HEK293T (cell line): ENCODE results near the gene EME1.
A peak's percentile ranks its signal among the peaks of the same experiment; 100 is the strongest.
"Not testable (repeated sequence)": the region's sequence is repeated elsewhere in the genome, so short reads cannot be mapped to it uniquely, and the experiment has no call there.

ENCODE experiments used
- CTCF ChIA-PET: fragments of 350-600 bp; formaldehyde crosslinking; extraction: SDS; loops from one replicate; lab custom pipeline; 2021; ENCODE audit warnings: antibody characterized with exemption, inconsistent platforms; lab: Yijun Ruan, JAX
- POLR2A ChIA-PET: fragments of 350-600 bp; formaldehyde crosslinking; extraction: SDS; loops from one replicate; lab custom pipeline; 2020; ENCODE audit warnings: antibody characterized with exemption, inconsistent platforms; lab: Yijun Ruan, JAX
- DNase-seq: peaks from one replicate; pipeline ENCODE4 v3.0.0; 2012; ENCODE audit warnings: mixed read lengths; ENCODE audit errors: extremely low spot score
- ELF4 ChIP-seq: fragments of 450-650 bp; IDR thresholded peaks from 2 replicates; pipeline ENCODE4 v1.6.1; 2017; ENCODE audit warnings: antibody characterized with exemption
- FOXA1 ChIP-seq: fragments of 450-650 bp; IDR thresholded peaks from 2 replicates; pipeline ENCODE4 v1.6.1; 2016; ENCODE audit warnings: mild to moderate bottlenecking
- FOXK2 ChIP-seq: fragments of 450-650 bp; IDR thresholded peaks from 2 replicates; pipeline ENCODE4 v1.6.1; 2016; ENCODE audit warnings: mild to moderate bottlenecking
- FOXM1 ChIP-seq: fragments of 450-650 bp; IDR thresholded peaks from 2 replicates; pipeline ENCODE4 v1.6.1; 2017; ENCODE audit warnings: mild to moderate bottlenecking, borderline replicate concordance
- HDGF ChIP-seq: fragments of 450-650 bp; IDR thresholded peaks from 2 replicates; pipeline ENCODE4 v1.6.1; 2017; ENCODE audit warnings: antibody characterized with exemption, borderline replicate concordance
- L3MBTL2 ChIP-seq: fragments of 450-650 bp; conservative IDR thresholded peaks from 2 replicates; pipeline ENCODE4 v1.6.1; 2016; ENCODE audit warnings: mild to moderate bottlenecking
- LEF1 ChIP-seq: fragments of 450-650 bp; IDR thresholded peaks from 2 replicates; pipeline ENCODE4 v1.6.1; 2017; ENCODE audit warnings: mild to moderate bottlenecking, borderline replicate concordance
- NFRKB ChIP-seq: fragments of 450-650 bp; IDR thresholded peaks from 2 replicates; pipeline ENCODE4 v1.6.1; 2016; ENCODE audit warnings: mild to moderate bottlenecking, moderate library complexity
- PKNOX1 ChIP-seq: fragments of 450-650 bp; IDR thresholded peaks from 2 replicates; pipeline ENCODE4 v1.6.1; 2016
- SP1 ChIP-seq: fragments of 450-650 bp; IDR thresholded peaks from 2 replicates; pipeline ENCODE4 v1.6.1; 2017
- TARDBP ChIP-seq: fragments of 450-650 bp; IDR thresholded peaks from 2 replicates; pipeline ENCODE4 v1.6.1; 2016
- ZNF384 ChIP-seq: fragments of 450-650 bp; IDR thresholded peaks from 2 replicates; pipeline ENCODE4 v1.6.1; 2016

Gene EME1

GRCh38 chr17:50426814-50427787 lies 54.1 kb downstream of the EME1 start:
- CTCF ChIA-PET: interaction anchor here (1.5 to 1.9 kb wide), 3 partner anchors 25 to 65 kb away, joined by 5 to 10 read pairs (median 5); partner anchors contain the start of gene LRRC59
- DNase-seq: peak; percentile 69
- POLR2A ChIA-PET: interaction anchor here (0.8 to 3.8 kb wide), 9 partner anchors 8 to 61 kb away, joined by 3 to 41 read pairs (median 4); partner anchors contain the start of gene LRRC59
- peak; percentile 66 for TF ChIP-seq PKNOX1
- 0 out of 2 replicates have a peak, but pooled peaks have one; percentile 49 for TF ChIP-seq FOXM1
- no peak for TF ChIP-seq ZNF384

GRCh38 chr17:50428126-50428525 lies 55.1 kb downstream of the EME1 start:
- DNase-seq: not testable (repeated sequence)
- CTCF ChIA-PET: interaction anchor here (0.6 to 0.9 kb wide), 2 partner anchors 31 to 116 kb away, joined by 4 to 6 read pairs; partner anchors contain the start of gene LRRC59
- POLR2A ChIA-PET: interaction anchor here (1.6 to 1.9 kb wide), 2 partner anchors 15 to 31 kb away, joined by 4 to 5 read pairs; partner anchors contain the start of gene LRRC59

- TF ChIP-seq SP1 (no peak), HDGF (no peak), PKNOX1 (no peak), ZNF384 (no peak), LEF1 (no peak), FOXA1 (no peak), NFRKB (no peak), FOXM1 (no peak), L3MBTL2 (no peak)
- ChIA-PET CTCF (interaction anchor here (0.6 to 2.9 kb wide), 5 partner anchors 32 to 117 kb away, joined by 3 to 12 read pairs (median 4); partner anchors contain the start of gene LRRC59), POLR2A (interaction anchor here (1.6 to 1.9 kb wide), 2 partner anchors 14 to 32 kb away, joined by 4 to 5 read pairs; partner anchors contain the start of gene LRRC59)
- DNase-seq: no peak
Measured at GRCh38 chr17:50428831-50429424, 55.9 kb downstream of the EME1 start.

GRCh38 chr17:50429793-50430192 lies 56.8 kb downstream of the EME1 start:
- CTCF ChIA-PET: interaction anchor here (0.6 to 2.9 kb wide), 3 partner anchors 8 to 49 kb away, joined by 3 to 12 read pairs (median 4); partner anchors contain the start of gene LRRC59
- no peak for DNase-seq
- no peak for TF ChIP-seq SP1
- no peak for TF ChIP-seq FOXK2
- no peak for TF ChIP-seq HDGF
- TF ChIP-seq TARDBP: no peak
- TF ChIP-seq ELF4: no peak
- TF ChIP-seq L3MBTL2: no peak
- no peak for TF ChIP-seq PKNOX1
- no peak for TF ChIP-seq ZNF384
- POLR2A ChIA-PET: interaction anchor here (2.6 kb wide), 1 partner anchor 33 kb away, joined by 17 read pairs; the partner anchor contains the start of gene LRRC59
